Activated CD4-positive, alpha-beta T cell treated with anti-CD3 and anti-CD28 coated beads for 1 hour (primary cell): ENCODE results near the gene NKAPL.

Source experiments
- DNase-seq: peaks from one replicate; pipeline ENCODE4 v3.0.0-alpha.2; 2020

Gene NKAPL

DNA sequence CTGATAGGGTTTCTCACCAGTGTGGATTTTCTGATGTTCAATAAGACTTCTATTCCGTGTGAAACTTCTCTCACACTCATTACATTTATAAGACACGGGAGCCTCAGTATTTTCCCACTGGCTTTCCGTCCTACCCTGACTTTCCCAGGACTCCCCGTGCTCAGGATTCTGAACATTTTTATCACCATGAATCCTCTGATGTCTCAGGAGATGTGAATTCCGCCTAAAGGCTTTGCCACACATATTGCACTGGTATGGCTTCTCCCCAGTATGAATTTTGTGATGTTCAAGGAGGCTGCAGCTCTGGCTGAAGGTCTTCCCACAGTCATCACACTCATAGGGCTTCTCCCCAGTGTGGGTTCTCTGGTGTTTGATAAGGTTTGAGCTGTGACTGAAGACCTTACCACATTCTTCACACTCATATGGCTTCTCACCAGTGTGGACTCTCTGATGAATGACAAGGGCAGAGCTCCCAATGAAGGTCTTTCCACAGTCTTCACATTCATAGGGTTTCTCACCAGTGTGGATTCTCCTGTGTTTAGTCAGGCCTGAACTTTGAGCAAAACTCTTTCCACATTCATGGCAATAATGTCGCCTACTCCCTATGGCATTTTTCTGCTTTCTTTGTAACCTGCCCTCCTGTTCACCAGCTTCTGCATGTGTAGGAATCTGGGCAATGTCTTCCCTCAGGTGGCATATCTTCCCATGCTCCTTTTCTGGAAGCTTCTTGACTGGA lies 13.7 kb upstream of the NKAPL start:
- no peak for DNase-seq

DNA sequence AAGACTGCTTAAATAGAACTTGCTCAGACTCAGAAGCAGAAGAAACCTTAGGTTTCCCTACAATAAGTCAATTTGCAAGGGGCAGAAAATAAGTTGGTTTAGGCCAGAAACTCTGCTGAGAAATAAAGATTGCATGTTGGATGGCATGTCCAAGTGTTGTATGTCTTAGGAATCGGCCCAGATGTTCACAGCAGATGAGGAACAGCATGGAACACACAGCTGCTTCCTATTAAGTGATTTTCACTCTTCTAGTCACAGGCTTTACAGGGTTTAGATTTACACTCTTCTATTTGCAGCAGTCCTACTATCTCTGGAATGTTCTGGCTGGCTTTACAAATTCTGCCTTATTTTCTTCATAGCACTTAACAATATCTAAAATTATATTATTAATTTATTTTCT lies 10.2 kb upstream of the NKAPL start:
- DNase-seq = no peak

DNA sequence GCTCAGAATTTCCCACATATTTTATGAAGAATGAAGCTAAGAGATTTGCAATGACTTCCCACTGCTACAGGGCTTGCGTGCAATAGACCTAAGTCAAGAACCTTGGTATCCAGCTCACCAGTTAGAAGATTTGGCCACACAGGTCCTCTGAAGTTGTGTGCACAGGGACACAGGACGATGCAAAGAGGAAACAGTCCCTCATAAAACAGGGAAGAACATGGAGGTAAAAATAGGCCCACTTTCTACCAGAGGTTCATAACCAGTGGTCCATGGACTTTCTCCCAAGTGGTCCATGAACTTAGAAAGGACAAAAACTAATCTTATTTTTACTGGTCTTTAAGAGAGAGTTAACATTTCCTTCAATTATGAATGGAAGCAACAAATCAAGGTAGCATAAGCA lies 8.3 kb upstream of the NKAPL start:
- DNase-seq = no peak

DNA sequence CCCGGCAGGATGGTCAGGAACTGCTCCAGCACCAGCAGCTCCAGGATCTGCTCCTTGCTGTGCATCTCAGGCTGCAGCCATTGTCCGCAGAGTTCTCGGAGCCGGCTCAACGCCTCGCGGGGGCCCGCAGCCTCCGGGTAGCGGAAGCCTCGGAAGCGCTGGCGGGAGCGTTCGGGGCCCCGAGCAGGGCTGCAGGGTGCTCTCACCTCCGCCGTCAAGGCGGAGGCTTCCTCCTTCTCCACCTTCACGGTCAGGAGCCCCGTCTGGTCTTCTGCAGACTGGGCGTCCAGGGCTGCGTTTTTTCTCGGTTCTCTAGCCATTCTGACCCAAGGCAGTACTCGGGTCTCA lies 7.5 kb upstream of the NKAPL start:
- no peak for DNase-seq

DNA sequence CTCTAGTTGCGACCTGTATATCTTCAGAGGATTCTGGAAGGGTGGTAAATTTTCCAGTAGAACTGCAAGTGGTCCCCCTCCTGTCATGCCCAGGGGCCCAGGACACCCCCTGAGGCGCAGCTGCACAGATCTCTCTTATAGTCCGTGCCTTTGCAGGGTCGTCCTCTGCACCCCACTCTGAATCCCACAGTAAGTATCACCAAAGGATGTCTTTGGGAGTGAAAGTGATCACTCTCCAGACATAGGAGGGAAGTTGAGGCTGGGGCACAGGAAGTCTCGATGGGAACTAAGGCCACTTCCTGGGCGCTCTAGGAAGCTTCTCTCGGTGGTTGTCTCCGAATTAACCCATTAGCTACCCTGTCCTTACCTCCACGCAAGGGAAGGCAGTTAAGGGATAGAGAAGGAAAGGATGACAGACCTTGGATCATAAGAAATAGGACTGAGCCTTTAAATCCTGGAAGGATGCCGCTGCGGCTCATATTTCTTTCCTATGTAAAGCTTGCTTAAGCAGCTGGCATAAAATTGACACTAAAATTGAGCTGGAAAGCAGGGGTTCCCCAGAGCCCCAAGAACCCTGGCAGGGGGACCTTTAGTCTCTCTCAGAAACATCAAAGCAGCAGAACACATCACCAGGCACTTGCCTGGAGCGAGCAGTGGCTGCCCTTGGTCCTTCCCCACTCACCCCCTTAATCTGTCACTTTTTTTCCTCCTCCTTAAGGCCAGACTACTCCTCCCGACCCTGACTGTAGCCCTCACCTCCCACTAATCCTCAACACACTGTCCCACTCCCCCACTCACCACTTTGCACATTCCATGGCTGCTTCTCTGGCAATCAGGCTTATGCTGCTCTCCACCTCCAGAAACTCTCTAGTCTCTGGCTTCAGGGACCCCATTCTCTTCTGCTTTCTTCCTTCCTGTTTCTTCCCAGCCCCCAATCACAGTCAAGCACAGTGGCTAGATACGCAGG lies 6.8 kb upstream of the NKAPL start, which contains the start of gene ZKSCAN4:
Gene ZKSCAN4, minus strand, starts transcription at position 261 of the 967 bp plus-strand sequence. CDS start 289 bp downstream, outside the sequence.
- peak; percentile 67 for DNase-seq

DNA sequence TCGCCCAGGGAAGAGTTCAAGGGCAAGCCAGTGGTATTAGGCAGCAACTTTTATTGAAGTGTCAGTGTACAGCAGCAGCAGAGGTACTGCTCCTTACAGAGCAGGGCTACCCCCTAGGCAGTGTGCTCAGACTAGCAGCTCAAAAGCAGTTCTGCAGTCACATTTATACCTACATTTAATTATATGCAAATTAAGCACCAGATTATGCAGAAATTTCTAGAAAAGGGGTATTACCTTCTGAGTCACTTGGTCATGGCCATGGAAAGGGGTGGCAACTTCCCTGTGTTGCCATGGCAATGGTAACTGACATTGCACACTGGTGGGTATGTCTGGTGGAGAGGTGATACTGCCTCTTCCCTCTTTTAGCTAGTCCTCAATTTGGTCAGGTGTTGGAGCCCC lies 5.0 kb upstream of the NKAPL start:
- DNase-seq = no peak

DNA sequence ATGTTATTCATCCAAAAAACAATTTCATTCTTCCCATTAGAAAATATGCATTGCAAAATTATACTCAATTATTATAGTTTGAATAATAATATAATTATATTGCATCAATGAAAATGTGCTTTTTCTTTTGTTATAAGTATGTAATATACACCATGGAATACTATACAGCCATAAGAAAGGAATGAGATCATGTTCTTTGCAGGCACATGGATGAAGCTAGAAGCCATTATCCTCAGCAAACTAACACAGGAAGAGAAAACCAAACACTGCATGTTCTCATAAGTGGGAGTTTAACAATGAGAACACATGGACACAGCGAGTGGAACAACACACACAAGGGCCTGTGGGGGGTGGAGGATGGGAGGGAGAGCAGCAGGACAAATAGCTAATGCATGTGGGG lies 2.1 kb upstream of the NKAPL start:
- DNase-seq = no peak

DNA sequence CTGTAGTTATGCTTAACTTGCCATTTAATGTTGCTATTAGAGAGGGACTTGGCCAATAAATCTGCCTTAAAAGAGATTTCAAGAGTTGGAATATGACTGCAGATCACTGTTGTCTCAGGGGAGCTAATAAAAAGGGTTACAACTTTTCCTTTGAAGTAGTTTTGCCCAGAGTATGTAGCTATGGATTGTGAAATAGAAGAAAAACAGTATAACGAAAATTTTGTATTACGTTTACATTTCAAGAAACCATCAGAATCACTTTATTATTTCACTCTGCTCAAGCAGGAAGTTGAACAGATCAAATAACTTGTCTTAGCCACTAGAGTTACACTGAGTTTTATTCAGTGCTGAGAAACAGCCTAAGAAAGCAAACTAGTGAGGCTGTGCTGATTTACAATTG lies 4.8 kb downstream of the NKAPL start:
- DNase-seq = no peak

DNA sequence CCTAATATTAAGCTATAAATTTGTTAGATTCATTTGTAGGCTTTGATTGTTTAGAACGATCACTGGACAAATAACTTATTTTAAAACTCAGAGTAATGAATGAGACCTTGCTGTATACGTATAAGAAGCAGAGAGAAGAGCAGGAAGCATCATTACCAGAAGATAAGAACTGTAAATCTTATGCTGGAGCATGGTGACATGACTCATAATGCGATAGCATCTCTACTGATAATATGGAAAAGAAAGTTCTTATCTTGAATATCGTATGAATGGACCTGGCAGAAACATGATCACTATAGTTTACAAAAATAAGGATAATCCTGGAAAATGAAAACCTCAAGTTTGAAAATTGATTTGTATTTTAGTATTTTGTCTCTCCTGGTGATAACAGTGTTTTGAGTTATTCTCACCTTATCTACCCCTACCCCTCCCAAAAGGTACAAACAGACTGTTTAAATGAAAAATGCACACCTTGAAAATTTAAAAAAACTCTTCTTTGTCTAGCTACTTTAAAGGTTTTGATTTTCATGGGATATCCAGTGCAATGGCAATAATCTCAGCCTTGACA lies 5.8 kb downstream of the NKAPL start:
- DNase-seq = no peak

DNA sequence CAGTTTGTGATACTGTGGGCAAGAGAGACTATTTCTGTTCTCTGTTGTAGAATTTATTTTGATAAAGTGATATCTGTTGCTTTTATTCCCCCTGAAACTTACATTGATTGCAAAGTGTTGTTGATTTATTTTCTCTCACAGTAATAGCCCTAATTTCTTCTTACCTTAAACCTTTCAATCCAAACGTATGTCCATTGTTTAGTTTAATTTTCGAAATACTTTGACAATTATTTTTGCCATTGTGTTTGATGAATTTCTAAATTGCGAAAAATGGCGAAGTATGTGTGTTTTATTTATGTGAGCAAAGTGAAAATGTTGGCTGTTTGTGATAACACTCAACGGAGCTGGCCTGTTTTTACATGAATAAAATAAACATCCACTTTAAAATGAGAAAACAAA lies 7.5 kb downstream of the NKAPL start:
- no peak for DNase-seq

DNA sequence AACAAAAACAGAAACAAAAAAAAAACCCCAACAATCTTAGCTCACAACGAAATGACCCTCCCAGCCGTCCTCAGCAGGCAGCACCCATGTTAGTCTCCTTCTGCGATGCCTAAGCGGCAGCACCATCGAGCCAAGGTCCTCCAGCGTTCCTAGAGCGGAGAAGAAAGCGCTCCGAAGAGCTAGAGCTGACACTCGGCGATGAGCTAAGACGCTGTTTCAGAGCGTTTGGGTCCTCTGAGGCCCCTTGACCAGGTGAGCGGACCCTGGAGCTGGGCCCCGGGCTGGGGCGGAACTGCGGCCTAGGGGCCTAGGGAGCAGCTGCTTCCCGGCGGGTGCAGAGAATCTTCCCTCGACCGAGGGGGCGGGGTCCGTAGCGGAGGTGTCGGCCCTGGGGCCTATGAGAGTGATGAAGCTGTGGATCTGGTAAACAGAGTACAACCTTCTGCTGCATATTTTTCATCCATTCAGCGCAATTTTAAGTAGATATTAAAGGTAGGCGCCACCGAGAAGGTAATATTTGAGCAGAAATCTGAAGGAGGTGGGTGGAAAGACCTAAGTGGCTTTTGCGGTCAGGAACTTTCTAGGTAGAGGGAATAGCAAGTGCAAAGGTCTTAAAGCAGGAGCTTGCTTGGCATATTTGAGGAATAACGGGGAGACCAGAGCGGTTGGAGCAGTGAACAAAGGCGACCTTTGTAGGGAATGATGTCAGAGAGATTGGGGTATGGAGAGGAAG lies 8.0 kb downstream of the NKAPL start, which contains the start of gene ZSCAN26:
Gene ZSCAN26, plus strand, starts transcription at position 182 of the 733 bp plus-strand sequence. CDS start 4,777 bp downstream, outside the sequence.
- DNase-seq = peak; percentile 78

DNA sequence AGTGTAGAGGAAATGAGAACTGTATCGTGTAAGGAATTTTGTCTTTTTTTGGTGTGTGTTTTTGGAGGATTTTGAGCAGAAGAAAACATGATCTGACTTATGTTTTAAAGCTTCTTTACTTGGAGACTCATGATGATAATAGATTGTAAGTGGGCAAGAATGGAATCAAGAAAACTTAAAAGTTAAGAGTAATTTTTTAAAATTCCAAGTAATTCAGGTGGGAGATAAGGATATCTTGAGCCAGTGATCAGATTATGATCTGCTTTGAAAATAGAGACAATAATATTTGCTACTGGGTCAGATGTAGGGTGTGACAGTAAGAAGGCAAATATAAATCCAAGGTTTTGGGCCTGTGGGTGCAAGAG lies 8.6 kb downstream of the NKAPL start:
- no peak for DNase-seq

DNA sequence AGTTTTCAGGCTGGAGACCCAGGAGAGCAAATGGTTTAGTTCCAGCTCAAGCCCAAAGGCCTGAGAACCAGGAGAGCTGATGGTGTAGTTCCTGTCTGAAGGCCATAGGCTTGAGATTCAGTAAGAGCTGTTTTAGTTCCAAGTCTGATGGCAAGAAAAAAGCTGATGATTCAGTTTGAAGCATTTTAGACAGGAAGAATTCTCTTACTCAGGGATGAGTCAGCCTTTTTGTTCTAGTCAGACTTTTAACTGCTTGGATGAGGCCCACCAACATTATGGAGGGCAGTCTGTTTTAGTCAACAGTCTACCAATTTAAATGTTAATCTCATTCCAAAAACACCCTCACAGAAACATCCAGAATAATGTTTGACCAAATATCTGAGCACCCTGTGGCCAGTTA lies 10.4 kb downstream of the NKAPL start:
- no peak for DNase-seq

DNA sequence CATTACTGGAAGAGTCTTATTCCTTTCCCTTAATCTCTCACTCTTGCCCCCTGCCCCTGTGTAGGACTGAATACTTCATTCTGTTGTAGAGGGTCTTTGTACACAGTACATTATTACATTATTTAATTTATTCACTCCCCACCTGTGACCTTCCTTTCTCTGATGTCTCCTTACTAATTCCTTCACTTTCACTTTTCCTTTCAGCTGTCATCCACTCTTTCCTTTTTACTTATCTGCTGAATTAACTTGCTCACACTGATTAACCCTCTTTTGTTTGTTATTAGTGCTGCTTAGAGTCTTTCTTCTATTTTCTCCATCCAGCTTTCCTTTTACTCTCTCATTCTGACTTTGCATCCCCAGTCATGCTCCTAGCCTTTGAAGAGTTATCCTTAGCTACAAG lies 15.8 kb downstream of the NKAPL start:
- DNase-seq = no peak

DNA sequence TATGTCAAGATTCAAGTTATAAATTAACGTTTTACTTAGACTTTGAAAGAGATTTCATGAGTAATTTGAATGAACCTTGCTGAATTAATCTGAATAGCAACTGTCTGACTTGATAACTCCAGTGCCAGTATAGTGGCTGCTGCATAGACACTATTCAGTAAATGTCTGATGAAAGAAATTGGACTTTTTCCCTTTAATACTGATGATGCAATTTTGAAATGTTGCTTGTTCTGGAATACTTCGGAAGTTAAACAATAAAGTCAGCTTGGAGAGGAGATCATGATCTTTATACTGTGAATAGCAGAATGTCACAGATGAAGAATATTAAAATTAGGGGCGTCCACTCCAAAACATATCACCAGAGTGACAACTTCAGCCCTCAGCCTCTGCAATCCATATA lies 18.6 kb downstream of the NKAPL start:
- DNase-seq = no peak

DNA sequence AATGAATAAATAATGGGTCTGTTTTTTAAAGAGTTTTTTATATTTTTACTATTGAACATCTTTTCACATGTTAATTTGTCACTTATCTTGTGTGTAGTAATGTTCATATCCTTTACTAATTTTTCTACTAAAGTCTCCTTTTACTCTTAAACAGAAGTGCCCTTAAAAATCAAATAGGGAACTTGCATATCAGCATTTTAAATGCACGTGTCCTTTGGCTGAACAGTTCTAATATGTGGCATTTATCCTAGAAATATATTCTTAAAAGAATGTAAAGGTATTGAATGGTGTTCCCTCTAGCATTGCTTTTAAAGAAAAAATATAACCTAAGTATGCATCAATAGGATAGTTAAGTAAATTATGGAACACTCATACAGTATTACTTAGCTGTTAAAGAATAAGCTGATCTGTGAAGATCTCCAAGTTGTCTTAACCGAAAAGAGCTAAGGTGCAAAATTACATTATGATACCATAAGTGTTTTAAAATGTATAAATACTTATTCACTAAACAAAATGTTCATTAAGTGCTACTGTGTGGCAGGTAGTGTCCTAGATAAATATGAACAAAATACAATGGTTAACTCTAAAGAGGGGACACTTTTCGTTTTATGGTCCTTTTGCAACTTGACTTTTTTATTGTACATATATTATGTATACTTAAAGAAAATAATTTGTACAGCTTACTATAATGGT lies 21.6 kb downstream of the NKAPL start:
- no peak for DNase-seq

DNA sequence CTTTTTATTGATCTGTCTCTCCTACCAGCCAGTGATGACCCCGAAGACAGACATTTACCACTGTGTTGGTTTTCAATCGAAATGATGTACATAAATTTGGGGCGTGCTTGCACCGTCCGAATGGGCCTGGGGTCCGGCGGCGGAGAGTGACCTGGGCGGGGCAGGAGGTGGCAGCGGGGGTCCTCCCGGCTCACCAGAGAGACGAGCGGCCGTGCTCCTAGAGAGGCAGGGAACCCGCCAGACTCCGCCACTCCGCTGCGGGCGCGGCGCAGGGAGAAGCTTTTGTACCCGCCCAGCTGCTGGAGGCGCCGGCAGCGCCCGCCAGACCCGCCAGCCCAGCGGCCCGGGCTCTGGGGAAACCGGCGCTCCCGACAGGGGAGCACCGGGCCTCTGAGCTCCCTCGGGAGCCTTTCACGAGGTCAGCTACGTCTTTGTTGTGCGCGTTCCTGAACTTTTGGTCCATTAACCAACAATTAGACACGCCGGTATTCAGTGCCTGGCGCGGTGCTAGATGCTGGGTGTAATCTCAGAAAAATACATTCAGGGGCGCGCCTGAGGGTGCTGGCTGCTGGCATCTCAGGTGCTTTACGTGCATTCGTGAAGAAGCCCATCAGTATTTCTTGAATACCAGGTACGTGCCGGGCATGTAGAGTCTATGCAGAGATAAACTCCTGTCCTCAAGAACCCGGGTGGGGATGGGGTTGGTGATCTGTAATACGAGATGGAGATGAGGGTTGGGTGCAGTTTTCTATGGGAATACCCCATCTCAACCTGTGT lies 22.4 kb downstream of the NKAPL start, which contains the start of gene PGBD1:
Gene PGBD1, plus strand, starts transcription at position 285 of the 777 bp plus-strand sequence. CDS start 2,242 bp downstream, outside the sequence.
- peak; percentile 24 for DNase-seq

DNA sequence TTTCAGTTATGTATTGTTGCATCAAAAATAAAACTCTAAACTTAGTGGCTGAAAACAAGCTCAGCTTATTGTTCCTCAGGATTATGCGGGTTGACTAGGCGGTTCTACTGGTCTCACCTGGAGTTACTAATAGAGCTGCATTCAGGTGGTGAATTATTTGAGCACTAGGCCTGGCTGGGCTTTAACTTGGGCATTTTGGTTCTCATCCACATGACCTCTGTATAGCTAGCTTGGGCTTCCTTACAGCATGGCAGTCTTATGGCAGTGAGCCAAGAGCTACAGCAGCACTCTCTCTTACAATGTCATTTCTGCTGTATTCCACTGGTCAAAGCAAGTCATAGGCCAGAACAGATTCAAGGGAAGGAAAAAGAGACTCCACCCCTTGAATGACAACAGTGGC lies 23.8 kb downstream of the NKAPL start:
- DNase-seq = no peak

DNA sequence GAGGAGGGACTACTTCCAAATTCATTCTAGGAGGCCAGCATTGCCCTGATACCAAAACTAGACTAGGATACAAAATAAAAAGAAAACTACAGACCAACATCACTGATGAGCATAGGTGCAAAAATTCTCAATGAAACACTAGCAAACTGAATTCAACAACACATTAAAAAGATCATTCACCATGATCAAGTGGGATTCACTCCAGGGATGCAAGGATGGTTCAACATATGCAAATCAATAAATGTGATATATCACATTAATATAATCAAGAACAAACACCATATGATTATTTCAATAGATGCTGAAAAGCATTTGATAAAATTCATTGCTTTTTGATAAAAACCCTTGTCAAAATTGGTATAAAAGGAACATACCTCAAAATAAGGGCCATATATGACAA lies 32.5 kb downstream of the NKAPL start:
- no peak for DNase-seq

DNA sequence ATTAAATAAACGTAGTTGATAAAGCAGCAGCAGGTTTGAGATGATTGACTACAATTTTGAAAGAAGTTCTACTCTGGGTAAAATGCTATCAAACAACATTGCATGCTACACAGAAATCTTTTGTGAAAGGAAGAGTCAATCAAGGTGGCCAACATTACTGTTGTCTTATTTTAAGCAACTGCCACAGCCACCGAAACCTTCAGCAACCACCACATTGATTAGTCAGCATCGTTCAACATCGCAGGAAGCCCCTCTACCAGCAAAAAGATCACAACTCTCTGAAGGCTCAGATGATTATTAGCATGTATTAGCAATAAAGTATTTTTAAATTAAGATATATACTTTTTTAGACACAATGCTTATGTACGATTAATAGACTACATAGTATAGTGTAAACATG lies 36.2 kb downstream of the NKAPL start:
- no peak for DNase-seq

DNA sequence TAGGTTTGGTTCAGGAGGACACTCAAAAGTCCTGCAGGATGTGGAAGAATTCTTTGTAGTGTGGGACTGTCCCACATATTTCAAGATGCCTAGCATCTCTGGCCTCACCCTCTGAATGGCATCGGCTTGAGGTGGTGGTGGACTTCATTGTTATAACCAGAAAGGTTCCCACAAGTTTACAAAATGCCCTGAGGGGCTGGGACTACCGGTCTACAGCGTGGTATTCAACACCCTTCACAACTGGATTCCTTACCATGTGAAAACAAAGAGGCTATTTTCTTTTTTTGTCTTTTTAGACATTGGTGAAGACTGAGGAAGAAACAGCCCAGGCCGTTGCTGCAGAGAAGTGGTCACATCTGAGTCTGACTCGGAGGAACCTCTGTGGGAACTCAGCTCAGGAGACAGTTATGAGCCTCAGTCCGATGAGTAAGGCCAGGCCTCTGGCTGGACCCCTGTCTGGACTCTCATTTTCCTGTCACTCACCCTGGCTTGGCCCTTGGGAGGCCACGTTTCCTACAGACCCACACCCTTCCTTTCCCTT lies 37.5 kb downstream of the NKAPL start:
- no peak for DNase-seq
